Esophagus (tissue), 2 donors: ENCODE measurements around the gene DNAJC15. TPM values are rescaled to one million over a fixed set of nuclear protein-coding genes. Genes with fewer than 3 reads are reported as not detected.
A peak's percentile ranks its signal among the peaks of the same experiment; 100 is the strongest.
"Not testable (repeated sequence)": the region's sequence is repeated elsewhere in the genome, so short reads cannot be mapped to it uniquely, and the experiment has no call there.

Source experiments
- H3K27ac ChIP-seq, 2 donors: one replicate each; pipeline ENCODE4 v1.5.1; 2013; ENCODE audit warnings: low read depth in 2 of 2, mild to moderate bottlenecking in 2 of 2, inconsistent platforms in 1 of 2, low read length in 1 of 2, moderate library complexity in 1 of 2
- H3K27me3 ChIP-seq, 2 donors: one replicate each; pipeline ENCODE4 v1.6.1; 2013; ENCODE audit warnings: low read length in 2 of 2, control low read depth in 1 of 2, mild to moderate bottlenecking in 1 of 2; ENCODE audit not compliant: insufficient read depth in 2 of 2, control insufficient read depth in 1 of 2
- H3K36me3 ChIP-seq, 2 donors: one replicate each; pipeline ENCODE4 v1.6.1; 2013; ENCODE audit warnings: low read length in 1 of 2; ENCODE audit not compliant: control insufficient read depth in 2 of 2, insufficient read depth in 2 of 2
- H3K4me1 ChIP-seq, 2 donors: one replicate each; pipeline ENCODE4 v1.6.1; 2013; ENCODE audit warnings: low read length in 1 of 2; ENCODE audit not compliant: control insufficient read depth in 2 of 2, insufficient read depth in 2 of 2
- H3K4me3 ChIP-seq, 2 donors: one replicate each; pipeline ENCODE4 v1.5.1; 2013; ENCODE audit warnings: low read length in 2 of 2, mild to moderate bottlenecking in 2 of 2, low read depth in 1 of 2, moderate library complexity in 1 of 2
- H3K9me3 ChIP-seq, 2 donors: one replicate each; pipeline ENCODE4 v1.6.1; 2013; ENCODE audit warnings: mild to moderate bottlenecking in 2 of 2, low read depth in 1 of 2, low read length in 1 of 2, moderate library complexity in 1 of 2; ENCODE audit not compliant: control insufficient read depth in 2 of 2, insufficient read depth in 1 of 2
- WGBS, 2 donors: extraction: QIAGEN DNeasy Blood & Tissue Kit; methylation state at CpG; one replicate each; pipeline ENCODE4 v1.1.7; 2013; 5-methylcytosine and 5-hydroxymethylcytosine counted together
- polyA plus RNA-seq, 2 donors: library from polyadenylated mRNA; stranded (reverse); fragments of 200-250 nt; gene quantifications; one replicate each; pipeline ENCODE4 v1.2.3, GENCODE V29; 2013
- donor health status: healthy with polysubstance abuse.
- donor health status: Bipolar disorder and iron deficiency.

Gene DNAJC15
- polyA plus RNA-seq, 2 donors, result 8.6 to 13.6 TPM

DNA sequence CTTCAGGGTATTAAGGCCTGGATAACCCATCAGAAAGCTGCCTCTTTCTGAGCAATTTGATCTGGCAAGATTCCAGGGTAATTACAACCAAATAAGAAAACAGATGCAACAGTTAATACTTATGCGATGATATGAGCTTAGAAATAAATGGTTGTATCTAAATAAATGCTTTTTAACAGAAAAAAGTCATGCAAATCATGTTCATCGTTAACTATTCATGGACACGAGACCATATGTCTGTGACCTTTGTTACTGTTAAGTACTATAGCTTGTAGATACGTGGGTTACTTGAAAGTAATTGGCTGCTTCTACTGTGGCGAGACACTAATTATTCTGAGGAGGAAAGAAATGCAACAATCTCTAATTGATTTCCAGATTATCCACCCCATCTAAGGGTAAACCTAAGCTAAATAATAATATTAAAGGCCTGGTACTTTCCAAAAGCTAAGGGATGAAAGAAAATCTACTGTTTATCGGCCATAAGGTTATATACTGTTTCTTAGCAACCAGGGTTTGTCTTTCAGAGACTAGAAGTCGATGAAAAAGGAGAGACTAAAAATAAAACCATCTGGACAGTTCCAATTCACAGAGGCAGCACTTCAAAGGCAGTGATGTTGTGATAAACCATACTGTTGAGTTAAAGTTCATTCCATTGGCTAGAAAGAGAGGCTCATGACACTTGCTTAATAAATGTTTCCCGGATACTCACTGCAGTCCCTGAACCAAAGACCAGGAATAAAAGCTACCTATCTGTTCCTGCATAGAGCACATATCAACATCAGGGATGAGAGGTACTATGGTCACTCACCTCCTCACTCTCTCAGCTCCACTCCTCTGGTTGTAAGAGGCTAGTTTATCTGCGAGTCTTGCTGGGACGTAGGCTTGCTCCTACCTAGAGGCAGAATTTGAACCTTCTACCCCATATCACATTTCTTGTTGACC lies 32.8 kb upstream of the DNAJC15 start:
- H3K4me3 ChIP-seq, result no peak overlapping the region
- no peaks in the 10 kb centered on the region for H3K36me3 ChIP-seq
- H3K27me3 ChIP-seq, result no peaks in the 10 kb centered on the region
- H3K27ac ChIP-seq, result no peak overlapping the region
- no peaks in the 10 kb centered on the region for H3K9me3 ChIP-seq
- H3K4me1 ChIP-seq, result peaks cover 0 to 2% of the 10 kb centered on the region in 2 donors
- WGBS, 2 donors, result 60% methylated on average over 10 of the region's 10 CpGs

DNA sequence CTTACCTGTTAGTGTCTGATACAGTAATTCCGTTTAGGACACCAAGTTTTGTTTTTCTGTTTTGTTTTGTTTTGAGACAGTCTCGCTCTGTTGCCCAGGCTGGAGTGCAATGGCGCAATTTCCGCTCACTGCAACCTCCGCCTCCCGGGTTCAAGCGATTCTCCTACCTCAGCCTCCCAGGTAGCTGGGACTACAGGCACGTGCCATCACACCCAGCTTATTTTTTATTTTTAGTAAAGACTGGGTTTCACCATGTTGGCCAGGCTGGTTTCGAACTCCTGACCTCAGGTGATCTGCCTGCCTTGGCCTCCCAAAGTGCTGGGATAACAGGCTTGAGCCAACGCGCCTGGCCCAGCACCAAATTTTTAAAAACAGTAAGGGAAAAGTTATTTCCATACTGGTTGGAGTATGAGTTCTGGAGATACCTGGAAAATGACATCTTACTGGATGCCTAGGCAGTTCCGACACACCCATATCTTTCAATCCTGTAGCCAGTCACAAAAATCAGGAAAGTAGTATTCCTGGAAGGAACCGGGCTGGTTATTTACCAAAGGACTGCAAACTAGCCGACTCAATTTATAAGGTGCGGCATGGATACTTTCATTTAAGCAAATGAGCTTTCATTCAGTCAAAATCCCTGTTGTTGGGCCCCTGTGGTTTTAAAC lies 32.0 kb upstream of the DNAJC15 start:
- H3K4me1 ChIP-seq, H3K36me3 ChIP-seq, H3K27me3 ChIP-seq, H3K9me3 ChIP-seq: not testable (repeated sequence)
- peak overlapping the region; percentile 64 to 78 for H3K4me3 ChIP-seq
- 61 to 64% methylated on average over 15 of the region's 15 CpGs for WGBS, 2 donors
- peak overlapping the region; percentile 60 to 70 for H3K27ac ChIP-seq

DNA sequence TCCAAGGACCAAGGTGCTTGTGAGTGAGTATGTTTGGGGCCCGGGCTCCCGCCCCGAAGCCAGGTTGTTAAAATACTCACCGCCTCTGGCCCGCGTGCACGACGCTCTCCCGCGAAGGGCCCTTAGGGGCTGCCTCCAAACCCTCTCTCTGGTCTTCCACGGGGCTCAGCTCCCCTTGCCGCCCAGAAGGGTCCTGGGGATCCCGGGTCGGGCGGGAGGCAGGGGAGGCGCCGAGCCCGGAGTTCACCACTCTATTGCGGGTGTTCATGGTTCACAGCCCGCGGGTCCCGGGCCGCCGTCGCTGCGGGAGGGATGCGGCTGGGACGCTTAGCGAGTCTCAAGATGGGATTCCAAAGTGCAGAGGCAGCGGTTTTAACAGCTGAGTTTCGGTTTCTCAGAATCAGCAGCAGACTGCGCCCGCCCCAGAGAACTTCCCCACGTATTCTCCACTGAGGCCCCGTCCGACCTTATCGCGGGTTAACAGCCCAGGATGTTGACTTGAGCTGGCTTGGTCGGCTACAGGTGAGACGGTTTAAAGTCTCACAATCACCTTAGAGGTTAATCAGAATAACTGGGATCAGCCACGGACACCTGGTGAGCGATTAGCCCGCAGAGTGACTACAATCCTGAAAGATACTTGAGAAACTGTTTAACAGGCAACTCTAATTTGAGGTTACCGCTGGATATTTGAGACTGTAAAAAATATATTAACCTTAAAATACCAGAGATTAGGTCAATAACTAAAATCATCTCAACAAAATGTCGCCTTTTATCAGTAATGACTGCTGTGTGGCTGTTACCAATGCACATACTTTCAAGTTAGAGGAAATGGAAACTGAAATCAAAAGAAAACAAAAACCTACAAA lies 31.3 kb upstream of the DNAJC15 start, which contains the start of gene EPSTI1:
Gene EPSTI1 (minus strand): TSS at position 344 of the 866 bp plus-strand sequence. CDS start 76 bp downstream, at position 268.
- no peaks in the 10 kb centered on the region for H3K9me3 ChIP-seq
- no peaks in the 10 kb centered on the region for H3K36me3 ChIP-seq
- peak within 1 kb of the TSS; percentile 64 to 78 for H3K4me3 ChIP-seq
- H3K27me3 ChIP-seq, result no peaks in the 10 kb centered on the region
- 2 to 3% methylated on average over 45 of the region's 45 CpGs for WGBS, 2 donors
- H3K27ac ChIP-seq, result peak within 1 kb of the TSS; percentile 60 to 82
- no peaks in the 10 kb centered on the region for H3K4me1 ChIP-seq

- 38 to 41% methylated on average over 4 of the region's 4 CpGs for WGBS, 2 donors
- peak overlapping the region in 1 of 2 donors; percentile 42 for H3K27ac ChIP-seq
- H3K36me3 ChIP-seq, result no peaks in the 10 kb centered on the region
- no peaks in the 10 kb centered on the region for H3K9me3 ChIP-seq
- H3K4me3 ChIP-seq, result peak overlapping the region in 1 of 2 donors; percentile 78
- no peaks in the 10 kb centered on the region for H3K27me3 ChIP-seq
- H3K4me1 ChIP-seq, result no peaks in the 10 kb centered on the region
Observed at GRCh38 chr13:42992764-42993122, 30.6 kb upstream of the DNAJC15 start.

DNA sequence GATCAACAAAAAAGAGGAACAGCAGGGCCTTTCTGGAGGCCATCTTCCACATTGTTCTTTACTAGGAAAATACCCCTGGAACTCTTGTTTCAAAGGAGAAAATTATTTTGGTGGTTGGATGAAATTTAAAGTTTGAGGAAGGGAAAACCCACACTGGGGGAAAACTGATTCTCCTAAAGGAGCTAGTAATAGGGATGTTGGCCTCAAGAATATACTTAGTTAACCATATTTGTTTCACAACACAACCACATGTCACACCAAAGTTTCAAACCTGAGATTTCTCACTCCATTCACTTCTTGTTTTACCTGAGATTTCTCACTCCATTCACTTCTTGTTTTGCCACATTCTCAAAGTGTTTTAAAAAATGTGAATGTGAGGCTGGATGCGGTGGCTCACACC lies 28.5 kb upstream of the DNAJC15 start:
- WGBS, 2 donors, result 93 to 96% methylated on average over 1 of the region's 1 CpG
- H3K36me3 ChIP-seq, result no peaks in the 10 kb centered on the region
- H3K27ac ChIP-seq, result no peak overlapping the region
- H3K4me3 ChIP-seq, result no peak overlapping the region
- H3K27me3 ChIP-seq, result no peaks in the 10 kb centered on the region
- H3K4me1 ChIP-seq, result no peaks in the 10 kb centered on the region
- H3K9me3 ChIP-seq, result no peaks in the 10 kb centered on the region

DNA sequence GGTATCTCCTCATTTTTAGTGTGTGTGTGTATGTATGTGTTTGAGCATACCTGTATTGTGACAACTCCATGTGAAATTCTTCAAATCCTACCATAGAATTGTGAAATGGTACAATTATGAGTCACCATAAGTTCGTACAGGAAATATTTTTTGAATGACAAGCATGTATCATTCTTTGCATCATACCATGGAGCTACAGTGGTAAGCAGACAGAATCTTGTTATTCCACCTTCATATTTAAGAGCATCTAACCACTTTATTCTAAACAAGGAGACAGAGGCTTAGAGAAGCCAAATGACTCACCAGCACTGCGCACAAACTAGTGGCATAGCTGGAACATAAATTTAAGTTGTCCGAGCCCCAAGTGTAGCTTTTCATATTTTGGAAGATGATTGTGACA lies 26.8 kb upstream of the DNAJC15 start:
- WGBS, 2 donors, result 71% methylated on average over 3 of the region's 3 CpGs
- H3K4me3 ChIP-seq, result no peak overlapping the region
- no peaks in the 10 kb centered on the region for H3K4me1 ChIP-seq
- H3K36me3 ChIP-seq, result no peaks in the 10 kb centered on the region
- H3K9me3 ChIP-seq, result no peaks in the 10 kb centered on the region
- H3K27me3 ChIP-seq, result no peaks in the 10 kb centered on the region
- no peak overlapping the region for H3K27ac ChIP-seq

GRCh38 chr13:42997381-42997780 lies 26.0 kb upstream of the DNAJC15 start:
- Histone ChIP-seq H3K27me3 (no peaks in the 10 kb centered on the region), H3K36me3 (no peaks in the 10 kb centered on the region), H3K4me1 (no peaks in the 10 kb centered on the region), H3K27ac (no peak overlapping the region), H3K9me3 (no peaks in the 10 kb centered on the region), H3K4me3 (no peak overlapping the region)
- WGBS, 2 donors, result 69 to 74% methylated on average over 2 of the region's 2 CpGs

DNA sequence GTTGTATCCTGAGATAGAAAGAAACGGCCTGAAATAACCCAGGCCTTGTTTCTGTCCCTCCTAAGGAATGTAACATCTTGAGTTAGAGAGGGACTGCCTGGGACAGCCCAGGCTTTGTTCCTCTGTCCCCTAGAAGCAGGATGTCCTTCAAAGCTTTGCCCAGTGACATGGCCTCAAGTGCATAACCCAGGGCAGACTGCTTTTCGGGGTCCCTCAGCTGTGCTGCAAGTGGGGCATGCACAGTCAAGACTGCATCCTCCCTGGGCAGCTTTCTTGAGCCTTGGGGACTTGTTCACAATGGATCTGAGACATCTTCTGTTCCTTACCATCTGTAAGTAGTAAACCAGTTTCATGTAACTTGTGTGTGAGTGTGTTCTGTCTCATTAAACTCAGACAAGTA lies 23.9 kb upstream of the DNAJC15 start:
- Histone ChIP-seq H3K4me3 (no peak overlapping the region), H3K27me3 (no peaks in the 10 kb centered on the region), H3K4me1 (no peaks in the 10 kb centered on the region), H3K9me3 (no peaks in the 10 kb centered on the region), H3K36me3 (no peaks in the 10 kb centered on the region), H3K27ac (no peak overlapping the region)
- 80 to 86% methylated on average over 2 of the region's 2 CpGs for WGBS, 2 donors

- Histone ChIP-seq H3K4me1 (no peaks in the 10 kb centered on the region), H3K27ac (no peak overlapping the region), H3K9me3 (no peaks in the 10 kb centered on the region), H3K27me3 (no peaks in the 10 kb centered on the region), H3K4me3 (no peak overlapping the region), H3K36me3 (no peaks in the 10 kb centered on the region)
- WGBS, 2 donors, result 63 to 70% methylated on average over 4 of the region's 4 CpGs
Observed at GRCh38 chr13:43000676-43001075, 22.7 kb upstream of the DNAJC15 start.
